HG02884 (cell line): Measurements from ENCODE around the gene USP48.

Experiments used
- ATAC-seq: cut with Tn5 transposase; IDR thresholded peaks from one replicate; pipeline ENCODE4 v1.9.1; 2021; ENCODE audit warnings: mild to moderate bottlenecking, moderate library complexity; ENCODE audit not compliant: unreplicated experiment

Gene USP48

DNA sequence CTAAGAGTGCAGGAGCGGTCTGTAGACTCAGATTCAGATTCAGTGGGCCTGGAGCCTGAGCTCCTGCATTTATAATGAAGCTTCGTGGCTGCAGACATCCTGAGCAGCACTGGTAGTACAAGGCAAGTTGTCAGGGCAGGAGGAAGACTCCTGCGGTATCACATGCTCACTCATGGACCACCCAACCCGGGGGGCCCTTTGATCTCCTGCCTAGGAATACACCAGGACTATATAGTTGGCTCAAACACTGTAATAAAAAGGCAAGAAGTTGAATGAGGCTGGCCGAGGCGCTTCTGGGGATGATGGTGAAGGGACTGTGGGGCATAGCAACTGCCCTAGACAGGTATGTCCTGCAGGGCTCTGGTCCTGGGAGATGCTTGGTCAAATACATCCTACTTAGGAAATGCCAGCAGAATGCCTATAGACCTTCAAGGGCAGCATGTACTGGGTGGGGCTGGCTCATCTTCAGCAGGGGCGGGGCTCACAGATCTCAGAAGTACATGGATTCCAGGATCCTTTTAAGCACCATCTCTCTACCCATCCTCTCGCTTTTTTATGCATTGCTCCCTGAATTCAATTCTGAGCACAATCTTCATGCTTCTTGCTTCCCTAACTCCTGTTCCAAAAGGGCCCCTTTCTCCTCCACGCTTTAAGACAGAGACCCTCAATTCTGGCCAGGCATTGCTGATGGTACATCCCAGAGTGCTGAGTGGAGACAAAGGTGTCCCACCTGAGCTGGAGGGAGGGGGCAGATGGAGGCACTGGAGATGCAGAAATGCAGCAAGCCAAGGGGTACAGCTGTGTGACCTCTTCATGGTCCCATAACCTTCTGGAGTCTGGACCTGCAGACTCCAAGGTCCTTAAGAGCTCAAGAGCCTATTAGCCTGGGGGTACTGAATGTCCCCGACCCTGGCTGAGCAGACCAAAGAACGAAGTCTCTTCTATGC, 111.7 kb downstream of the USP48 start:
- no peak for ATAC-seq

- ATAC-seq, result no peak
Observed at GRCh38 chr1:21670059-21670881, 112.7 kb downstream of the USP48 start.

- ATAC-seq, result no peak
Observed at GRCh38 chr1:21669258-21670058, 113.5 kb downstream of the USP48 start, which contains the start of gene RAP1GAP. TSS of gene RAP1GAP (minus strand) at chr1:21669357. CDS start at chr1:21620032, 49,325 bp downstream.

DNA sequence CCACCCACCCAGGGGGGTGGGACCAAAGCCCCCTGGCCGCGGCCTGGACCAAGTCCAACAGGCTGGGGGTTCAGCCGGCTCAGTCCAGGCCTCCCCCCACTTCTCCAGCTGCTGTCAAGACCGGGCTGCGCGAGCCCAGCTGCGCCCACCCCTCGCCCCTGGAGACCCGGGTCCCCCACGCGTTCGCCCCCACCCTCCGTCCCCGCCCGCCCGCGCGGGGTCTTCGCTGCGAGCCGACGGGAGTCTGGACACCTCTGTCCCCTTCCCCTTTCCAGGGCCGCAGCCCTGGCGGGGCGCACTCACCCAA, 114.0 kb downstream of the USP48 start:
- ATAC-seq, result no peak

- ATAC-seq, result no peak
Observed at GRCh38 chr1:21668232-21668950, 114.6 kb downstream of the USP48 start.

GRCh38 chr1:21667348-21668231, 115.4 kb downstream of the USP48 start:
- ATAC-seq, result no peak

DNA sequence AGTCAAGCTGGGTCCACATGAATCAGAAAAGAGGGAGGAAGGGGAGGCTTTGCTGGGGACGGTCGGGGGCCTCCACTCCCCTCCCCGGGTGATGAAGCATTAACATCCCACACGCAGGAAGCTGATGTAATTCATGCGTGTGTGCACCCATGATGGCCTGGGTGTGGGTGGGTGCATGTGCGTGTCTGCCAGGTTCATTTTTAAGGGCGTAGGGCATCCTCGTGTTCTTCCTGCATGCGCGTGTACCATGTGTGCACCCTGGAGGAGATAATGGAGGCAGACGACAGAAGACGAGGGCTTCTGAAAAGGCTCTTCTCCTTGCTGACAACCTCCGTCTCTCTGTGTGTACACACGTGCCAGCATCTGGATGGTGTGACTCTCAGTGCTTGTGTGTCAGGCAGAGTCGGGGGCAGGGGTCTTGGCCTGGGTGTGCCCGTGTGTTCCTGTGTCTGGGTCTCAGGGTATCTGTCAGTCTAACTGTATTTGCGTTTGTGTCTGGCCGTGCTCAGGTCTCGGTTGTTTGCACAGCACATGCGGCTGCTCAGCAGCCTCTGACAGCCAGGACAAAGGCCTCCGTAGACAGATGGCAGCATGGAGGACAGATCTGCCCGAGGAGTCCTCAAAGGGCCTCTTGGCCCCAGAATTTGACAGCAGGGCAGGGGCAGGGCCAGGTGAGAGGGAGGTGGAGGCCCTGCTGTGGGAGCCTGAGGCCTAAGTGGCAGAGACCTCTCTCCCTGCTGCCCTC, 116.2 kb downstream of the USP48 start:
- ATAC-seq, result no peak

DNA sequence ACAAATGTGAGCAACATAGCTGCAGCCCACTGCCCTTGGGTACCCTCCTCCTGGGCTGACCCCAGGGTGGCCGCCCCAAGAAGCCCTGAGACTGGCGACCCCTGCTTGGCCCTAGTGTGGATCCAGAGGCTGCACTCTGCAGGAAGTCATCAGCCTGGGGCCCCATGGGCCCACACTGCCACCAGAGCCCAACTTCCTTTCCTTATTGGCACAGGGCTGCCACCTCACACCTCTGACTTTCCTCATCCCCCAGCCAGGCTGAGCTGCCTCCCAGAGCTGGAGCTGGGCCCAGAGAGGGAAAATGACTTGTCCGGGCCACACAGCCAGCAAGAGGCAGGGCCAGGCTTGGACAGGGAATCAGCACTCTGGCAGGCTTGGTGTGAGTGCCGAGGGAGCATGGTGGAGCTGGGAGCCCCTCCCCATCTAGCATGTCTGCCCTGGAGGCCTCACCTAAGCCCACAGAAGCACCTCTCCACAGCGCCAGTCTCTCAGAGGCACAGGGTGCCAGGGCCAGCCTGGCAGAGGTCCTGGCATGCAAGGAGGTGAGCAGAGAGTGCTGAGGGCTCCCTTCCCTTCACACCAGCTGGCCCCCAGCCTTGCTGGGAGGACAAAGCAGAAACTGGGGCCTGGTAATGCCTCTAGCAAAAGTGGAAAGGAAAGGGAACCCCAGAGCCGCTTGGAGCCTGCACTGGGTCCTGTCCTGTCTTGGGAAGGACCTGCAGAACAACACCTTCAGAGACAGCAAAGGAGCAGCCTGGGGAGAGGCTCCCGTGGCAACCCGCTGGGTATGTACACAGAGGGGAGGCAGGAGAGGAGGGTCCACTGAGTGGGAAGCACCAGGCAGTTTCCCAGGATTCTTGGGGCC, 117.0 kb downstream of the USP48 start:
- no peak for ATAC-seq

DNA sequence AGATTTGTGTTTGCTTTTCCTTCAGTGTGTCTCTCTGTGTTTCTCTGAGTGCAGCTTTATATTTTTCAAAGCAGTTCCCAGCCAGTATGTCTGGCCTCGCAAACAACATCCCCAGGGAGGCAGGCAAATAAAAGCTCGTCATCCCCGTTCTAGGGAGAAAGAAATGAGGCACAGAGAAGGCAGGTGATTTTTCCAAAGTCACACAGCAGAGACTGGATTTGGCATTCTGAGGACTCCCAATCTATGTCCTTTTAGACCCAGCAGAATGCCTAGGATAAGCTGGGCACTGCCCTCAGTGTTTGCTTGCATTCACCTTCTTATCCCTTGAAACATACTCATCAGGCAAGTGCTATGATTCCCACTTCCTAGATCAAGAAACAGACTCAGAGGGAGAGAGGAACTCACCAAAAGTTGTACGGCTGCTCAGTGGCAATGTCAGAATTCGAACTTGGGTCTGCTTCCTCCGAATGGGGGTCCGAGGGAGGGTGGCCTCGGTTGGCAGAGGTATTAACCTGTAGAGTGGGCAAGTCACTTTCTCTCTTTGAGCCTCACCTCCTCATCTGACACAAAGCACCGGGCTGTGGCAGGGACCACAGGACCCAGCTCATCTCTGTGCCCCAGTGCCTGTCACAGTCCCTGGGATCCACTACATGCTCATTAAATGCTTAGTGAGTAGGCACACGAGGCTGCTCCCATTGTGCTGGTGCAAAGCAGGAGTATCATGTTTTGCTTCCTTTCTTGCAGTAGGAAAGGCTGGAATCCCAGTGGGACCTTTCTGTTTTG, 118.0 kb downstream of the USP48 start:
- no peak for ATAC-seq

- no peak for ATAC-seq
Observed at GRCh38 chr1:21663951-21664805, 118.8 kb downstream of the USP48 start.

DNA sequence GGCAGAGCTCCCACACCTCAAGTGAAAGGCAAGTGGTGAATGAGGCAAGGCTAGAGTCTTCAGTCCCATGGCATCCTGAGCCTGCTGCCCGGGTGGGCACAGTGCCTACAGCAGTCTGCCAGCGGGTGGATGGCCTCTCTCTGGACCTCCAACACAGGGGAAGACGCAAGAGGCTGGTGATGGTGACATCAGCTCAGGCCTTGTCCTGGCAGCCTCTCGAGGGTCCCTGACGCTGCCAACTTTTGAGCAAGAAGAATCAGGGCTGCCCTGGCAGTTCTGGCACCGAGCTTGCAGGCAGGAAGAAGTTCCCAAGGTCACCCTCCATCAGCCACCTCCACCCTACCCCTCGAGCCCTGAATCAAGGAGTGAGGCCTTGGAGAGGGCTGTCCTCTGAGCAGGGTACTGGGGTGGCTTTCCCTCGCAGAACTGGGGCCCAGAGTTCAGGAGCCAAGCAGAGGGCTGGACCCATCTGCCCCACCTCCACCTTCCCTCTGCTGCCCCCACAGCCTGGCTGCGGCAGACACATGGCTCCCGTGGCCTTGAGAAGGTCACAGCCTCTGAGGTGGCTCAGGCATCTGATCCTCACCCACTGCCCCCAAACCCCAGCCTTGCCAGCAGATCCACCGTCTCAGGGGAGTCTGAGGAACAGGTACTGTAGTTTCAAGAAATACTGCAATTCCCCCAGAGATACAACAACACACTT, 119.5 kb downstream of the USP48 start:
- ATAC-seq, result no peak

DNA sequence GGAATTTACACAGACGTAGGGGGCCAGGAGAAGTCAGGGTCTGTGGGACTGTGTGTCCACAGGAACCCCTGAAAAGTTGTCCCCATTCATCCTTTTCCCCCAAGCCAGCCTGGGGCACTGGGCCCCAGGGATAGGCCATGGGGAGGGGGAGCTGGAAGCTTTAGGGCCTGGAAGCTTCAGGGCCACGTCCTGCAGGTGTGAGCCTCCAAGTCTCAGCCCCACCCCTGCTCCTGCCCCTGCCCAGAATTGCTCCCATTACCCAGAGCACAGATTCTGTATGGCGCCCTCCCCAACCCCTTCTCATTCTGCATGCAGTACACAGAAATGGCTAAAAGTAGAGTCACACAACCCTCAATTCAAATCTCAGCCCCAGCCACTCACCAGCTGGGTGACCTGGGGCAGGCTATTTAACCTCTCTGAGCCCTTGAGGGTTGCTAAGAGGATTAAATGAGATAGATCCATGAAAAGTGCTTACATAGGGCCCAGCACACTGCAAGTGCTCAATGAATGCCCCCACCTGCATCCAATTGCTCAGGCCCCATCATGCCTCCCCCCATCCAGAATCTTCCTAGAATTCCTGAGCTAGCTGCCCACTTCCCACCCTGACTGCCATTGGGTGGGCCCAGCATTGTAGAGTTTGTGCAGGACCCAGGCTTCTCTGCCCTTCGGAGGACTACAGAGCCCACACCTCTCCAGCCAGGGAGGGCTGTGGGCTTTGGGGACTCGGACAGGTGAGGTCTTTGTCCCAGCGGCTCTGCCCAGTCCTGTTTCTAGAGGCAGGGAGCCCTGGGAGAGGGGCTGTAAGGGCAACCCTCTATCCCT, 120.3 kb downstream of the USP48 start:
- no peak for ATAC-seq

DNA sequence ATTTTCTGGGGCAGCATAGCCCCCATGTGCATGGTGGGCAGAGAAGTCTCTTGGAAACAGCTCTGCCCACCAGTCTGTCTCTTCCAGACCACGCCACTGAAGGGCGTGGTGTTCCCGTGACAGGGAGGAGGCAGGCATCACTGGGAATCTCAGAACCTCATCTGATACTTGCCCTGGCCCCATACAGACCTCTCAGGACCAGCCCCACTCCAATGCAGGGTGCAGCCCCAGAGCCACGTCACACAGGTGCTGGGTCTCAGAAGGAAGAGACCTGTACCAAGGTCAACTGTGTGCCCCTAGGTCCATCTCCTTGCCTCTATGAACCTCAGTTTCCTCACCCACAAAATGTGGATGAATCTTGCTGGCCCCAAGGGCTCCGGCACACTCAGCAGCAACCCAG, 121.1 kb downstream of the USP48 start:
- ATAC-seq, result no peak

GRCh38 chr1:21659924-21660326, 123.0 kb downstream of the USP48 start:
- ATAC-seq, result no peak
